NCI-H69 (cell line): ENCODE data around the gene MAP2K3.
"Not testable (repeated sequence)": the region's sequence is repeated elsewhere in the genome, so short reads cannot be mapped to it uniquely, and the experiment has no call there.

Experiments used
- DNase-seq: peaks from one replicate; lab custom pipeline; 2025; lab: John Stamatoyannopoulos, UW

MAP2K3 gene

GRCh38 chr17:21310061-21310765 lies 25.7 kb downstream of the MAP2K3 start:
- not testable (repeated sequence) for DNase-seq

GRCh38 chr17:21310766-21311602 lies 26.5 kb downstream of the MAP2K3 start:
- DNase-seq, result not testable (repeated sequence)

- peak; percentile 13 for DNase-seq
Observed at GRCh38 chr17:21313320-21313719, 28.8 kb downstream of the MAP2K3 start.

- DNase-seq, result not testable (repeated sequence)
Observed at GRCh38 chr17:21313761-21314160, 29.2 kb downstream of the MAP2K3 start.

DNA sequence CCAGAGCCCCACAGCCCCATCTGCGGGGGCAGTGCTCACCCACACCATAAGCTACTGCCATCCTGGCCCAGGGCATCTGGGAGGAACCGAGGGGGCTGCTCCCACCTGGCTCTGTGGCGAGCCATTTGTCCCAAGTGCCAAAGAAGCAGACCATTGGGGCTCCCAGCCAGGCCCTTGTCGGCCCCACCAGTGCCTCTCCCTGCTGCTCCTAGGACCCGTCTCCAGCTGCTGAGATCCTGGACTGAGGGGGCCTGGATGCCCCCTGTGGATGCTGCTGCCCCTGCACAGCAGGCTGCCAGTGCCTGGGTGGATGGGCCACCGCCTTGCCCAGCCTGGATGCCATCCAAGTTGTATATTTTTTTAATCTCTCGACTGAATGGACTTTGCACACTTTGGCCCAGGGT lies 29.8 kb downstream of the MAP2K3 start:
- DNase-seq, result not testable (repeated sequence)

DNA sequence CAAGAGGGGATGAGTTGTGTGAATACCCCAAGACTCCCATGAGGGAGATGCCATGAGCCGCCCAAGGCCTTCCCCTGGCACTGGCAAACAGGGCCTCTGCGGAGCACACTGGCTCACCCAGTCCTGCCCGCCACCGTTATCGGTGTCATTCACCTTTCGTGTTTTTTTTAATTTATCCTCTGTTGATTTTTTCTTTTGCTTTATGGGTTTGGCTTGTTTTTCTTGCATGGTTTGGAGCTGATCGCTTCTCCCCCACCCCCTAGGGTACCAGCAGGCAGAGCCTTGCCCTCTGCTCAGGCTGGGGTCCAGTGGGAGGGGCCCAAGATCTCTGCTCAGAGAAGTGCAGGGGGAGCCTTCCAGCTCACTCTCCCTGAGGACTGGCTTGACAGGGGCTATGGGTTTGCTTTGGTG lies 30.2 kb downstream of the MAP2K3 start:
- not testable (repeated sequence) for DNase-seq

DNA sequence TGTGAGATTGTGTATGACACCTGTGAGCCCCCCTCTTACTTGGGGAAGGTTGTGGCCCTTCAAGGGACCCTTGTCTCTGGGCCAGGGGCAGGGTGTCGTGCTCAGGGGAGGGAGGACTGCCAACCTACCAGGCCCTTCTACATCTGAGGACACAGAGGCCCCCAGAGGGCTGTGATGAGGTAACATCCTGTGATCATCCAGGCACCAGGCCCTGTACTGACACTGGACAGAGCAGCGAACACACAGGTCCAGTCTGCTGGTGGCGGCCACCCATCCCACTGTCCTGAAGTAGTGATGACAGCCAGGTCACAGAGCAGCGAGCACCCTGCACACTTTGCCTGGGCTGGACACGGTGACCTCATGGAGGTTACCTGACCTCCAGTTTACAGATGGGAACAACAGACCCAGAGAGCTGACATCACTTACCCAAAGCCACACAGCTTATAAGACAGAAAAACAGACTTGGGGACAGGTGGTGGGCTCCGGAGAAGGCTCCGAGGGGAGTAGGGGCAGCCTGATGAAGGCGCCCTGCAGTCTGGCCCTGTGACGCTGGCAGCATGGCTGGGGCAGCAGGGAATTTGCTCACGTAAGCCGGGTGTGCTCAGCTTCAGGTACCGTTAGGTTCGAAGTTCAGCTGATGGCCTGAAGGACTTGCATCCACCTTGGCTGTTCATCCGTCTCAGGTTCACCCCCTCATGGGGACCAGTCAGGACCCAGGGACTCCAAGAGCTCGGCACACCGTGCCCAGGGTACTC lies 30.9 kb downstream of the MAP2K3 start:
- not testable (repeated sequence) for DNase-seq

DNA sequence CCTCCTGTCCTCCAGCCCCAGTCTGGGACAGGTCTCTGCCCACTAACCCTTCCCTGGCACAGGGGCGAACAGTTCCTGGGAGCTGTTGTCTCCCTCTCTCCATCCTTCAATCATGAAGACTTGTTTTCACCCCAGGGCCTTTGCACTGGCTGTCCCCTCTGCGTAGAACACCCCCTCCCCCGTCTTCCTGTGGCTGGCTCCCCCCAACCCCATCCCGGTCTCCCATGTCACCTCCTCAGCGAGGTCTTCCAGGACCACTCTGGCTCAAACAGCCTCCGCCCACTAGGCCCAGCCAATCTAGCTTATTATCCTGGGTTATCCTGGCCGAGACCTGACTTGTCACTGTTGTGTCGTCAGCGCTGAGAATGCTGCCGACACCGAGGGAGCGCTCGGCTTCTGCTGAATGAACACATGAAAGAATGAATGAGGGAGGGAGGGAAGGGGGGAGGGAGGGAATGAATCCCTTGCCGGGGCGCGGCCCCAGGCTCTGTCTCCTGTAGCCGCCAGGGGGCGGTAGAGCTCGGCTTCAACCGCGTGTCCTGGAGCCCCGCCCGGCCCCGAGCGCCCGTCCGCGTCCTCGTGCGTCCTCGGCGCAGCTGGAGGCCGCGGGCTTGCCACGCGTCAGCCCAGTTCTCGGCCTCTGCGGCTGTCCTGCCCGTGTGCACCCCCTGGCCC lies 31.8 kb downstream of the MAP2K3 start:
- not testable (repeated sequence) for DNase-seq

GRCh38 chr17:21316887-21317500 lies 32.5 kb downstream of the MAP2K3 start:
- DNase-seq, result peak; percentile 25

GRCh38 chr17:21317821-21318220 lies 33.3 kb downstream of the MAP2K3 start:
- DNase-seq, result not testable (repeated sequence)

GRCh38 chr17:21318439-21318838 lies 33.9 kb downstream of the MAP2K3 start:
- DNase-seq, result no peak

GRCh38 chr17:21318856-21319255 lies 34.3 kb downstream of the MAP2K3 start:
- not testable (repeated sequence) for DNase-seq

GRCh38 chr17:21319256-21319655 lies 34.7 kb downstream of the MAP2K3 start:
- DNase-seq, result not testable (repeated sequence)

DNA sequence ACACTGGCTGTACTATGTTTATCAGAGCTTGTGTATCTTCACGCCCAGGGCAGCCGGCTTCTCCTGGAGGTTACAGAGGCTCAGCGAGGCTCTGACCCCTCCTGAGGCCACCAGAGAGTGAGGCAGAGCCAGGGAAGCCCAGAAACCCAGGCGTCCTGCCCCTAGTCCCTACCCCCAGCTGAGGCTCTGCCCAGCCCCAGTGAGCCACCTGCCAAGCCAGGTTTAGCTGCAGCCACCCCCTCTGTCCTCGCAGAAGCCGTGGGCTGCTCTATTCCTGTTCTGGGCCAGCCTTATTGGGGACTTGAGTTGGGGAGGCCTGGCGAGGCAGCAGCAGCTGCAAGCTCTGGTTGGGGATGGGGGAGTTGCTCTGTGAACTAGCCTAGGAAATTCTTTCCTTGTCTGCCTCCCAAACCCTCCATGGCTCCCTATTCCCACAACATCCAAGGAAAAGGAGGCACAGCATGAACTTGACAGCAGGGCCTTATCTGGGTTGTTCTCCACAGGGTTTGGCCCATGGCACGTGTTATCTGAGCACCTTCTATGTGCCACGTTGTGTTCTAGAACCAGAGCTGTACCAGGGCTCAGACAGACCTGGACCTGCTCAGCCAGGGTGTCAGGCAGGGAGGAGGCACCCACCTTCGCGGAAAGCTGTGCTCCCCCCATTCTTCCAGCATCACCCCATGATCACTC lies 35.3 kb downstream of the MAP2K3 start:
- not testable (repeated sequence) for DNase-seq

GRCh38 chr17:21320430-21320829 lies 35.9 kb downstream of the MAP2K3 start:
- DNase-seq, result not testable (repeated sequence)

DNA sequence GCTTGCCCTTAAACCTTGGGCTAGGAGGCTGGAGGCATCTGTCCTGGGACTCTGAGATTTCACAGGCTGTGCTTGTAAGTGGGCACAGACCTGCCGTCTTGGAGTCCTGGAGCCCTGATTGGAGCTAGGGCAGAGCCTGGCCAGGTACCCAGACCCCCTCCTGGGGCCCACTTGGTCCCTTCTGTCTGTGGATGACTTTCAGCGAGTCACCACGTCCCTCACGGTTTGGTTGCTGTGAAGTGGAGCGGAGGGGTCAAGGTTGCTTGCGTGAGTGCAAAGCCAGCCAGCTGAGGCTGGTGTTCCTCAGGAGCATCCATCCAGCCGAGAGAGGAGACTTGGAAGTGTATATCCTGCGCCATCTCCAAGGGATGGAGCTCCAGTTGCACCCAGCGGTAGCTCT lies 36.5 kb downstream of the MAP2K3 start:
- DNase-seq, result not testable (repeated sequence)

GRCh38 chr17:21321744-21322191 lies 37.3 kb downstream of the MAP2K3 start:
- not testable (repeated sequence) for DNase-seq

GRCh38 chr17:21323257-21324111 lies 39.0 kb downstream of the MAP2K3 start:
- not testable (repeated sequence) for DNase-seq

DNA sequence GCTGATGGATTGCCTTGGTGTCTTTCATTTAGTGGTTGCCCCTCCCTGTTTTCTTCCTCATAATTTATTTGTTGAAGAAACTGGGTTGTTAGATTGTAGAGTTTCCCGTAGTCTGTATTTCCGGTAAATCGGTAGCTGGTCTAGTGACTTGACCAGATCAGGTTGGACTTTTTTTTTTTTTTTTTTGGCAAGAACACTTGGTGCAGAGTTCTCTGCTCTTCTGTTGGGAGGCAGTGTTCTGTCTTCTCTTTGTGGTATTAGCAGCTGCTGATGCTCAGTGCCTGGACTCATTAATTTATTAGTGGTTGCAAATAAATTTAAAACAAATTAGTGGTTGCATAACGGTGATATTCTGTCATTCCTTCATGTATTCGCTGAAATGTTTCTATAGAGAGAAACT lies 40.2 kb downstream of the MAP2K3 start:
- not testable (repeated sequence) for DNase-seq

- not testable (repeated sequence) for DNase-seq
Observed at GRCh38 chr17:21327921-21328320, 43.4 kb downstream of the MAP2K3 start.
